ENCODE data around the gene CCDC12.

DNA sequence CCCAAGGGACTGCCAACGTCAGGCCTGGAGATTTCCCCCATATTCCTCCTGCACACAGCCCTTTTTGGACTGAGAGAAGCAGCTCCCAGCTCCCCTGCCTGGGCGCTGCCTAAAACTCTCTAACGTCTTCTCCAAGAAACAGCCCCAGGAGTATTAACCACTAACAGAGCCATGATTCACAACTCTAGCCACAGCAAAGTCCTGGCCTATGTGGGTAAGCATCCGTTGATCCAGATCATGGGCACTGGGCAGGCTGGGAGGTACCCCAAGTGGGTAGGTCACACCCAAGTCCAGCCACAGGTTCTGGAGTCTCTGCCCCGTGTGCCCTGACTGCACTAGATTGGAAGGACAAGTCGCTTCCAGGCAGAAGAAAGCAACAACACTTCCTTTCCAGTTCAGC, 34.8 kb upstream of the CCDC12 start:
- TF ChIP-seq CTCF (IDR thresholded peaks at IDR 0.05; ENCODE audit: borderline replicate concordance, extremely low read depth, low read length, poor library complexity, severe bottlenecking), result no peak
- TF ChIP-seq EZH2 (IDR thresholded peaks at IDR 0.05; ENCODE audit: borderline replicate concordance, low read depth, low read length, severe bottlenecking), result no peak

Data from DND-41 (cell line).